MM.1S (cell line): ENCODE measurements around the gene GRB10.

ENCODE experiments used
- EZH2 ChIP-seq: fragments of 300-600 bp; sonication (generic); optimal IDR thresholded peaks from 2 replicates; pipeline ENCODE3; 2017; ENCODE audit warnings: low read depth, mild to moderate bottlenecking, antibody characterized with exemption, low read length, mixed read lengths
- TF ChIP-seq, protein P1 (sequence below): fragments of 300-600 bp; sonication (generic); IDR thresholded peaks from 2 replicates; pipeline ENCODE4 v1.5.1; 2016; ENCODE audit warnings: antibody characterized with exemption, low read length, mixed read lengths

DNA sequence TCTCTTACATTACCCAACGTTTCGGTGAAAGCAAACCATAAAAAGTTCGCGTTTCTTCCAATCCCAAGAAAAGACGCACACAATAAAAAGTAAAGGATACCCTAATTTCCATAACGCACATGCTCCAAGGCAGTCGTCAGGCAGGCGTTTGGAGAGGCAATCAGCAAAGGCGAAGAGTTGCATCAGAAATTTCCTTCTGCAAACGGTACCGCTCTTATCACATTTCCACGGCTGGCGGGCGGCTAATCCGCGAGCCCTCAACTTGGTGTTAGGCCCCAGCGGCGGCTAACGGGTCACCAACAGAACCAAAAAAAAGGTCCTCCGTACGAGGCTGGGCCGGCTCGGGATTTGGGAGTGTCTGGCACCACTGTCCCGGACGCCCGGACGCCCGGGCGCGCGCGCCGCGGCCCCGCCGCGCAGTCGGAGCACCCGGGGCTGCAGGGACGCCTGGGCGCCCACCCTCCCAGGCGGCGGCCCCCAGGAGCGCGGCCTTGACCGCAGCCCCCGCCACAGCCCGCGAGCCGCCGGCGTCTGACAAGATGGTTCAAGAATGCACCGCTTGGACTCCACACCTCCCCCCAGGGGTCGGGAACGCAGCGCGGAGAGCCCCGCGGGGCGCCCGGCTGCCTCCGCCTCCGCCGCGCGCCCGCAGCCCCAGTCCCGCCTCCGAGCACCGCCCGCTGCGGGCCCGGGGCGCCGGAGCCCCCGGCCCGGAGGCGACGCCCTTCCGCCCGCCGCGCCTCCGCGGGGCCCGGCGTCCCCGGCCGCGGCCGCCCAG lies 9.8 kb upstream of the GRB10 start:
- TF ChIP-seq, protein P1, sequence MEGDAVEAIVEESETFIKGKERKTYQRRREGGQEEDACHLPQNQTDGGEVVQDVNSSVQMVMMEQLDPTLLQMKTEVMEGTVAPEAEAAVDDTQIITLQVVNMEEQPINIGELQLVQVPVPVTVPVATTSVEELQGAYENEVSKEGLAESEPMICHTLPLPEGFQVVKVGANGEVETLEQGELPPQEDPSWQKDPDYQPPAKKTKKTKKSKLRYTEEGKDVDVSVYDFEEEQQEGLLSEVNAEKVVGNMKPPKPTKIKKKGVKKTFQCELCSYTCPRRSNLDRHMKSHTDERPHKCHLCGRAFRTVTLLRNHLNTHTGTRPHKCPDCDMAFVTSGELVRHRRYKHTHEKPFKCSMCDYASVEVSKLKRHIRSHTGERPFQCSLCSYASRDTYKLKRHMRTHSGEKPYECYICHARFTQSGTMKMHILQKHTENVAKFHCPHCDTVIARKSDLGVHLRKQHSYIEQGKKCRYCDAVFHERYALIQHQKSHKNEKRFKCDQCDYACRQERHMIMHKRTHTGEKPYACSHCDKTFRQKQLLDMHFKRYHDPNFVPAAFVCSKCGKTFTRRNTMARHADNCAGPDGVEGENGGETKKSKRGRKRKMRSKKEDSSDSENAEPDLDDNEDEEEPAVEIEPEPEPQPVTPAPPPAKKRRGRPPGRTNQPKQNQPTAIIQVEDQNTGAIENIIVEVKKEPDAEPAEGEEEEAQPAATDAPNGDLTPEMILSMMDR: no peak
- no peak for TF ChIP-seq EZH2
